GM13976 (cell line): Measurements from ENCODE around the gene CDC42EP2.
A peak's percentile ranks its signal among the peaks of the same experiment; 100 is the strongest.

ENCODE experiments used
- DNase-seq: peaks from one replicate; pipeline ENCODE4 v3.0.0; 2012; ENCODE audit warnings: low spot score
- CTCF ChIP-seq: IDR thresholded peaks from 2 replicates; pipeline ENCODE4 v1.5.1; 2012; ENCODE audit warnings: borderline replicate concordance, mild to moderate bottlenecking; ENCODE audit not compliant: insufficient read depth; ENCODE audit errors: extremely low read depth, missing control alignments, control extremely low read depth
- in situ Hi-C: fragments of 300-500 bp; cut with MboI; formaldehyde crosslinking; loops from one replicate; pipeline ENCODE4 v1.12.0; 2022; ENCODE audit warnings: low sequenced_read_pairs, mixed read lengths, inconsistent platforms; ENCODE audit not compliant: unreplicated experiment

Gene CDC42EP2

GRCh38 chr11:65354265-65355012 is 39.8 kb downstream of the CDC42EP2 start, which contains the start of gene TIGD3:
Gene TIGD3, plus strand, starts transcription at chr11:65354751. Its CDS starts 1,058 bp downstream, at chr11:65355809.
- peak; percentile 9 for TF ChIP-seq CTCF
- in situ Hi-C loops = loop anchor here (5.0 kb wide), 1 partner anchor 153 kb away; no protein-coding TSS in a partner anchor
- peak; percentile 100 for DNase-seq

- TF ChIP-seq CTCF = no peak
- DNase-seq = peak; percentile 73
- in situ Hi-C loops = loop anchor here (5.0 kb wide), 1 partner anchor 152 kb away; no protein-coding TSS in a partner anchor
These were observed 40.5 kb downstream of the CDC42EP2 start for GRCh38 chr11:65355013-65355775.

GRCh38 chr11:65355776-65356393 is 41.2 kb downstream of the CDC42EP2 start:
- TF ChIP-seq CTCF = no peak
- DNase-seq = no peak
- in situ Hi-C loops = loop anchor here (5.0 kb wide), 1 partner anchor 151 kb away; no protein-coding TSS in a partner anchor

- no peak for DNase-seq
- TF ChIP-seq CTCF = no peak
- in situ Hi-C loops = loop anchor here (5.0 kb wide), 1 partner anchor 151 kb away; no protein-coding TSS in a partner anchor
These were observed 41.8 kb downstream of the CDC42EP2 start for GRCh38 chr11:65356394-65356972.

- no peak for DNase-seq
- in situ Hi-C loops = loop anchor here (5.0 kb wide), 1 partner anchor 149 kb away; no protein-coding TSS in a partner anchor
- no peak for TF ChIP-seq CTCF
These were observed 43.2 kb downstream of the CDC42EP2 start for GRCh38 chr11:65357856-65358356.
